Right lobe of liver (tissue), 4 donors: ENCODE data around the gene DNAH8.

Source experiments
- POLR2A ChIP-seq: fragments of 450-650 bp; IDR thresholded peaks from one replicate; pipeline ENCODE4 v1.6.1; 2017; ENCODE audit warnings: antibody characterized with exemption, mild to moderate bottlenecking
- TF ChIP-seq, protein P1 (sequence below), 4 donors: fragments of 200-600 bp in 3 of 4; fragments of 450-650 bp in 1 of 4; IDR thresholded peaks; one replicate each; pipeline versions ENCODE4 v1.5.1 to v1.8.0; 2016 to 2022; ENCODE audit warnings: antibody characterized with exemption in 4 of 4, mild to moderate bottlenecking in 2 of 4
- donor health status: DM: no; HTN: no; CAD: no.
- donor health status: DM: no; HTN: no; CAD: no.
- donor health status: DM: no; HTN: yes; CAD: no.

- TF ChIP-seq, protein P1, sequence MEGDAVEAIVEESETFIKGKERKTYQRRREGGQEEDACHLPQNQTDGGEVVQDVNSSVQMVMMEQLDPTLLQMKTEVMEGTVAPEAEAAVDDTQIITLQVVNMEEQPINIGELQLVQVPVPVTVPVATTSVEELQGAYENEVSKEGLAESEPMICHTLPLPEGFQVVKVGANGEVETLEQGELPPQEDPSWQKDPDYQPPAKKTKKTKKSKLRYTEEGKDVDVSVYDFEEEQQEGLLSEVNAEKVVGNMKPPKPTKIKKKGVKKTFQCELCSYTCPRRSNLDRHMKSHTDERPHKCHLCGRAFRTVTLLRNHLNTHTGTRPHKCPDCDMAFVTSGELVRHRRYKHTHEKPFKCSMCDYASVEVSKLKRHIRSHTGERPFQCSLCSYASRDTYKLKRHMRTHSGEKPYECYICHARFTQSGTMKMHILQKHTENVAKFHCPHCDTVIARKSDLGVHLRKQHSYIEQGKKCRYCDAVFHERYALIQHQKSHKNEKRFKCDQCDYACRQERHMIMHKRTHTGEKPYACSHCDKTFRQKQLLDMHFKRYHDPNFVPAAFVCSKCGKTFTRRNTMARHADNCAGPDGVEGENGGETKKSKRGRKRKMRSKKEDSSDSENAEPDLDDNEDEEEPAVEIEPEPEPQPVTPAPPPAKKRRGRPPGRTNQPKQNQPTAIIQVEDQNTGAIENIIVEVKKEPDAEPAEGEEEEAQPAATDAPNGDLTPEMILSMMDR (IDR thresholded peaks at IDR 0.05), result no peak
- TF ChIP-seq POLR2A, result no peak
Observed at GRCh38 chr6:38688579-38689087, 26.5 kb upstream of the DNAH8 start.
